ENCODE data around the gene KIF6. TPM values are rescaled to one million over a fixed set of nuclear protein-coding genes. Genes with fewer than 3 reads are reported as not detected.

The KIF6 gene
- total RNA-seq, 1 donor from 2014 or later, result 0.33 TPM

DNA sequence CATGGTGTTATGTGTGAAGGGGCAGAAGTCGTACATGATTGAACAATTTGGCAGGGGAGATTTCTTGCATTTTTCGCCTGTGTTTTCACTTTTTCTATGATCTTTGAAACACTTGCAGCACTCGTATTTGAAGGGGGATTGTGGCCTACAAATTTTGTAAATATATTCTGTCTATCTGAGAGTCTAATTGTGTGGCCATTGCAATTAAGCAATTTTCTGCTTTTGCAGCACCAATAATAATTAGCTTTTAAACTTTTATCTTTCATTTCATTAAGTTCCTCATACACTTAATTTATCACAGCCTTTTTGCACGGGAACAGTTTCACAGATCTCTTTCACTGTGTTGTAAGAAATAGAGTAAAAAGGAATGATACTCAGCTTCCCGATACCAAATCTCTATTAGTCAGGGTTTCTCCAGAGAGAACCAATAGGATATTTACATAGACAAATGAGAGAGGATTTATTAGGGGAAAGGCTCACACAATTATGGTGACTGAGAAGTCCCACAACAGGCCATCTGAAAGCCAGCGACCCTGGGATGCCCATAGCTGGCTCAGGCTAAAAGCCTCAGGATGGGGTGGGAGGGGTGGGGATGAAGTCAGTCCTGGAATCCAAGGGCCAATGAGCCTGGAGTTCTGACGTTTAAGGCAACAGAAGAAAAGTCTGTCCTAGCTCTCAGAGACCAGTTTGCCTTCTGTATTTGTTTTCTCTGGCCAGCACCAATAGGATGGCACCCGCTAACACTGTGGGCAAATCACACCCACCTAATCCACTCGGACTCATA is 58.3 kb downstream of the KIF6 start:
- H3K27ac Mint-ChIP-seq, result no peak overlapping the region
- H3K4me1 Mint-ChIP-seq, result no peaks in the 10 kb centered on the region
- DNase-seq, result no peak
- no peak overlapping the region for H3K4me3 Mint-ChIP-seq
- intact Hi-C loops (cut with micrococcal nuclease), result no loop called here
- H3K27me3 Mint-ChIP-seq, result peaks cover 2% of the 10 kb centered on the region
- no peaks in the 10 kb centered on the region for H3K9me3 Mint-ChIP-seq
- H3K36me3 Mint-ChIP-seq (ENCODE audit: low read depth), result no peaks in the 10 kb centered on the region

DNA sequence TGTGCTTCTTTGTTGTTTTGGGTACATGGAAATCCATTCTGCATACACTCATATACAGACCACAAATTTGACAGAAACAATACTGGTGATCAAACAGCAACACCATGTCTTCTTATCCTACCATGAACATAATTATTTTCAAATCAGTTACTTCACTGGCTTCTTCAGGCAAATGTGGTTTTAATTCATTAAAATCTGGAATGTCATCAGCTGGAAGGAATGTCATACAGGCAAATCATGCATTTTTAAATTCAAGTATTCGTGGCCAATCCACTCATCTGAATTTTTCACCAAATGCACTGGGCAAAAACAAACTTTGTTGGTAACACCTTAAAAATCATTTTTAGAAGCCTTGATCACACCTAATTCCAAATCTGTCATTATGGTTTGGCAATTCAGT is 59.3 kb downstream of the KIF6 start:
- H3K27ac Mint-ChIP-seq, result no peak overlapping the region
- intact Hi-C loops (cut with micrococcal nuclease), result no loop called here
- no peaks in the 10 kb centered on the region for H3K36me3 Mint-ChIP-seq (ENCODE audit: low read depth)
- no peak overlapping the region for H3K4me3 Mint-ChIP-seq
- no peaks in the 10 kb centered on the region for H3K4me1 Mint-ChIP-seq
- H3K27me3 Mint-ChIP-seq, result peaks cover 2% of the 10 kb centered on the region
- no peaks in the 10 kb centered on the region for H3K9me3 Mint-ChIP-seq
- DNase-seq, result no peak

DNA sequence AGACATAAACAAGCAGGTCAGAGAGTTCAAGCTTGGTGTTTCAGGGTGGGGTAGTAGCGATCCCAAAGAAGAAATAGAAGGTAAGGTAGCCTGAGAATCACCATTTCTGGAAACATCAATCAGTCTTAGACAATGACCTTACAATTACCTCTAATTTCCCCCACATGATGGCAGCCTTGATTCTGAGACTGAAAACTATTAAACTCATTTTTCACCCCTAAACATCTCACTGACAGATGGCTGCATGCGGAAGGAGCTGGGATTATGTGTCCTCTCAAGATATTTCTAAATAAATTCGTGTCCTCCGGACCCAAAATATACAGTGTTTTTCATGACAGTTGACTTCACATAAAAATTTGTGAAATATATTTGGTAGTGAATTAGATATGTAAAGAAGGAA is 61.0 kb downstream of the KIF6 start:
- H3K4me1 Mint-ChIP-seq, result no peaks in the 10 kb centered on the region
- no peaks in the 10 kb centered on the region for H3K36me3 Mint-ChIP-seq (ENCODE audit: low read depth)
- peaks cover 2% of the 10 kb centered on the region for H3K27me3 Mint-ChIP-seq
- H3K4me3 Mint-ChIP-seq, result no peak overlapping the region
- intact Hi-C loops (cut with micrococcal nuclease), result no loop called here
- H3K27ac Mint-ChIP-seq, result no peak overlapping the region
- no peak for DNase-seq
- H3K9me3 Mint-ChIP-seq, result no peaks in the 10 kb centered on the region

DNA sequence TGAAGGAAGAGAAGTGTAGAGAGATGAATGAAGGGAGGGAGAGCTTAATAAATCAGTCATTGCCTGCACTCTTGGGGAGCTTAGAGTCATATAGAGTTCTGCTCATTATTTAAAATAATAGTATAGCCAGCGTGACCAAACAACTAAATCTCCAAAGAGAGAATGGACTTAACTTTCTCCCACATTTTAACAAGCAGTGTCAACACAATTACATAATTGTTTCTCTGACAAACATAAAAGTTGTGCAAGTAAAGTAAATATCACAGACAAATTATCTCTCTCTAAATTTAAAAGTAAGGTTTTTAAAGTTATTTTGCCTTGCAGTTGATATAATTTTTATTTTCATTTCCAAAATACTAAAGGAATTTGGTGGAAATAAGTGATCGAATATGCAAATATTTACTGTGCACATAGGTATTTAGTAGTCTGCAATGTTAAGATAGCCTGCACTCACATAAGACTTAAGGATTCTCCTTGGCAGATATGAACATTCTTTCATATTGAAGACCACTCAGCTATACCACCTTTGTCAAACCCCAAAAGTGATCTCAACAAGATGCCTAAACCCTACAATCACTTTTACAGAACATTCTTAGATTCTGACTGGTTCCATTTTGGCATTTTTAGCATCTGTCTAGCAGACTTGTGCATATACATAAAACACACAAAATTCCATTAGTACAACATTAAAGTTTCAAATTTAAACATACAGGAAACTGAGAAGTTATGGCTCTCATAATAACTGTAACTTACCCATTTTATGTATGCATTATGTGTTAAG is 67.7 kb downstream of the KIF6 start:
- no peaks in the 10 kb centered on the region for H3K9me3 Mint-ChIP-seq
- H3K4me3 Mint-ChIP-seq, result no peak overlapping the region
- H3K4me1 Mint-ChIP-seq, result no peaks in the 10 kb centered on the region
- DNase-seq, result no peak
- H3K27me3 Mint-ChIP-seq, result peaks cover 2% of the 10 kb centered on the region
- intact Hi-C loops (cut with micrococcal nuclease), result no loop called here
- no peak overlapping the region for H3K27ac Mint-ChIP-seq
- H3K36me3 Mint-ChIP-seq (ENCODE audit: low read depth), result no peaks in the 10 kb centered on the region

DNA sequence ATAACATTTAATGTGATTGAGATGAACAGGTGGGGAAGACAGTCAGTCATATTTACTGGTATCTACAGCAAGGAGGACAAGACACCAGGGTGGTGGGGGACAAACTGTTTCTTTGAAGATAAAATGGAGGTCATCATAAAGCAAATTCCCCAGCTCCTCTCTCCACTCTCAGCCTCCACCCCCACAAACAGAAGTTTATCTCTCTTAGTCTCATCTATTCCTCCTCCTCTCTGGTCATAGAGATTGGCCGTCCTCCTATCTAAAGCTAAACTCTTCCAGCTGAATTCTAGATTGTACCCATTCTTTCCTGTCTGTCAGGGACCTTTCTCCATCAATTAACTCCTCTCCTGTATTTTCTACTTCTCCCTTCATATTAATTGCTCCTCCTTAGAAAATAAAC is 71.1 kb downstream of the KIF6 start:
- no peak for DNase-seq
- H3K27me3 Mint-ChIP-seq, result peaks cover 4% of the 10 kb centered on the region
- H3K4me1 Mint-ChIP-seq, result no peaks in the 10 kb centered on the region
- H3K9me3 Mint-ChIP-seq, result no peaks in the 10 kb centered on the region
- intact Hi-C loops (cut with micrococcal nuclease), result no loop called here
- H3K4me3 Mint-ChIP-seq, result no peak overlapping the region
- H3K27ac Mint-ChIP-seq, result no peak overlapping the region
- H3K36me3 Mint-ChIP-seq (ENCODE audit: low read depth), result no peaks in the 10 kb centered on the region

DNA sequence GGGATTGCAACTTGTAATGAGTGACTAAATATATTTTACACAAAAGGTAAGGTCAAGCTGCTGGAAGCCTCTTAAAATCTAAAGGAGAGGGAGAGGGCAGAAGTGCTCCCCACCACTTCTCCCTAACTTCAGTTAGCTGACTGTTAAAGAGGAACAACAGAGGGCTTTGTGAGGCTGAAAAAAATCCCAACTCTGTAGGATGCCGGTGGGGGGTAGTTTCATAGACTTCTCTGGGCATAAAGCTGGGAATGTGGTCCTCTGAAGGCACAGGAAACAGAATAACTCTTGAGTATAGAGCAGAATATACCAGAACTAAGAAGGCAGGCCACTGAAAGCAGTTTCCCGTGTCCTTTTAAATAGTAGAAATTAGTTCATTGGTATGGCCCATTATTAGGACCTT is 71.6 kb downstream of the KIF6 start:
- Mint-ChIP-seq H3K36me3 (ENCODE audit: low read depth) (no peaks in the 10 kb centered on the region), H3K4me1 (no peaks in the 10 kb centered on the region), H3K4me3 (no peak overlapping the region), H3K27me3 (peaks cover 4% of the 10 kb centered on the region), H3K9me3 (no peaks in the 10 kb centered on the region), H3K27ac (no peak overlapping the region)
- intact Hi-C loops (cut with micrococcal nuclease), result no loop called here
- DNase-seq, result no peak

DNA sequence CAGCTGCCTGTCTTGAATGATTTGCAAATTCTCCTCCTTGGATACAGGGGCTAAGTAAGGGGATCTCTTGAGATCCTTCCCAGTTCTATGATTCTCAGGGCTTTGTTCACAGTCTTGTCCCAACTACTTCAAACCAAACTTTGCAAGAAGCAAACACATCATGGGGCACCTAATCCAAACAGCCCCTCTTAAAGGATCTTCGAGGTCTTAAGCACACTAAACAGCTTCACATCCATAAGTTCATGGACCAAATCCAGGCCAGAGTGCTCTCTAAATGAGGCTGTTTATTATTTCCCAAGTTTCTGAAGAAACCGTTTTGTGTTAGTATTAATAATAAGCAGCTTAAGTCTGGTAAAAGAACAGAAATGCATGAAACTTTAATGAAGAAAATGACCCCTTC is 75.2 kb downstream of the KIF6 start:
- H3K9me3 Mint-ChIP-seq, result no peaks in the 10 kb centered on the region
- peaks cover 4% of the 10 kb centered on the region for H3K27me3 Mint-ChIP-seq
- H3K4me1 Mint-ChIP-seq, result no peaks in the 10 kb centered on the region
- intact Hi-C loops (cut with micrococcal nuclease), result no loop called here
- no peak overlapping the region for H3K27ac Mint-ChIP-seq
- H3K36me3 Mint-ChIP-seq (ENCODE audit: low read depth), result no peaks in the 10 kb centered on the region
- no peak for DNase-seq
- no peak overlapping the region for H3K4me3 Mint-ChIP-seq

DNA sequence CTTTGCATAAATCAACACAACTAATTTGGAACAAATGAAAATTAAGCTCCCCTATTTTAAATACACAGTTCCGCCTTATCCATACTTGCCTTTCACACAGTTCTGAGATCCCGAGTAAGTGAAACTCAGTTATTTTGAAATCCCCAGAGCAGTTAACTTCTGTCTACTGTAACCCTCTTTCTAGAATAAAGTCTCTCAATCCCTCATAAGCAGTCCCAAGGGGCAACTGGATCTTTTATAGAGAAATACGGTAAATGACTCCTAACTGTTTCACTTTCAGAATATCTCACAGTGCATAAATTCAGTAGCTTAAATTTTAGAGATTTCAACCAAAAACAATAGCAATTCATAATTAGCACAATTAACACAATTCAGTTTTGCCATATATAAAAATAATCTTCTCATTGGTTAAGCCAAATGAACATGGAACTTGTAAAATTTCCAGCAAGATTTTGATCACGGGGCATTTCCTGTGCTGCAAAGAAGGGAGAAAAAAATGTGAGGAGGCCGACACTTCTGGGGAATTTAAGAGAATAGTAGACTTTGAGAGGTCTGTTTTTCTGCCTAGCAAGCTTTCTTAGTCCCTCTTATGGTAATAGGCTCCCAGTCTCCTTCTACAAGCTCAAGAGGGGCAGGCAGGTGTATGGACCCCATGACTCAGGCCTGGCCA is 78.3 kb downstream of the KIF6 start:
- Mint-ChIP-seq H3K27me3 (peaks cover 6% of the 10 kb centered on the region), H3K36me3 (ENCODE audit: low read depth) (no peaks in the 10 kb centered on the region), H3K4me1 (no peaks in the 10 kb centered on the region), H3K9me3 (no peaks in the 10 kb centered on the region), H3K4me3 (no peak overlapping the region), H3K27ac (no peak overlapping the region)
- intact Hi-C loops (cut with micrococcal nuclease), result no loop called here
- no peak for DNase-seq

DNA sequence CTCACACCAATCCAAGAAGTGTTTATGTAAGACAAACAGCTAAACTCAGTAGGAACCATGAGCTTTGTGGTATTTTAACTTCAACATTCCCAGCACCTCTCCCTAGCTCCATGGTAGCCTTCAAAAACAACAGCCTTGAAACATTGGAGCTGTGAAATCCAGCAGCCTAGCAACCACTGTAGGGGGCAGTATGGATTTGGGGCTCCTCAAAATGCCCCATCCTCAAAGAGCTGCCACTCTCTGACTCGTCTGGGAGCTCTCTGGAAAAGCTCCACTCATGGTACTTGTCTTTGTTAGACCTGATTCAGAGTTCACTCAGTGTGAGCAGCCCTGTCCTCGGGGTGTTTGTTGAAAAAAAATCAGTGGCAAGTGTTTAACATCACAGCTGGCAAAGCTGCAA is 82.9 kb downstream of the KIF6 start:
- Mint-ChIP-seq H3K36me3 (ENCODE audit: low read depth) (no peaks in the 10 kb centered on the region), H3K4me3 (no peak overlapping the region), H3K27me3 (peaks cover 5% of the 10 kb centered on the region), H3K4me1 (no peaks in the 10 kb centered on the region), H3K9me3 (no peaks in the 10 kb centered on the region), H3K27ac (no peak overlapping the region)
- DNase-seq, result no peak
- intact Hi-C loops (cut with micrococcal nuclease), result no loop called here

DNA sequence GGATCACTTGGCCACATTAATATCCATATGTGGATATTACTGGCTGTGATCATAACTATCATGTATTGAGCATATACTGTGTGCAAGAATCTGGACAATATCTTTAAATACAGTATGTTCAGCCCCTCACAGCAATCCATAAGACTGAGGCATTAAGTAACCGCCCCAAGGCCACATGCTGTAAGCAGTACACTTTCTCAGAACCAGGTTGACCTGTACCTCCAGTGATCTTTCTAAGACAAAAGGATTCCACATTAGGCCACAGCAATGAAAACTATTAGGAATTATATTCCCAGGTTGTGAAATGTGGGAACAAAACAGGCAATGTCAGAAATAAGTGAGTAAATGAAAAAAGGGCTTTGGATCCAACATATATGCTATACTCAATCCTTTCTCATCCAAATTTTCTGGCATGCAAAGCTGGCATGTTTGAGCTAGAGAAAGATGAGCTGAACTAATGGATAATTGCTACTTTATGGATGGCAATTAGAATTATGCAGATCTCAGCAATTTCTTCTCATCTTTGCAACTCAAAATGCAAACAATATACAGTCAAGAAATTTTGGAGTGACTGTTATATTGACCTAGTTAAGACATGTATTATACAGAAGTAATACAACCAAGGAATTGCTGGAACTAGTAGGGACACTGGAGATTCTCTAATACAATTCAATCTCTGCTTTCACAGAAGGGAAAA is 86.9 kb downstream of the KIF6 start:
- Mint-ChIP-seq H3K9me3 (no peaks in the 10 kb centered on the region), H3K4me1 (no peaks in the 10 kb centered on the region), H3K27ac (no peak overlapping the region), H3K4me3 (no peak overlapping the region), H3K27me3 (peaks cover 5% of the 10 kb centered on the region), H3K36me3 (ENCODE audit: low read depth) (no peaks in the 10 kb centered on the region)
- intact Hi-C loops (cut with micrococcal nuclease), result no loop called here
- no peak for DNase-seq

DNA sequence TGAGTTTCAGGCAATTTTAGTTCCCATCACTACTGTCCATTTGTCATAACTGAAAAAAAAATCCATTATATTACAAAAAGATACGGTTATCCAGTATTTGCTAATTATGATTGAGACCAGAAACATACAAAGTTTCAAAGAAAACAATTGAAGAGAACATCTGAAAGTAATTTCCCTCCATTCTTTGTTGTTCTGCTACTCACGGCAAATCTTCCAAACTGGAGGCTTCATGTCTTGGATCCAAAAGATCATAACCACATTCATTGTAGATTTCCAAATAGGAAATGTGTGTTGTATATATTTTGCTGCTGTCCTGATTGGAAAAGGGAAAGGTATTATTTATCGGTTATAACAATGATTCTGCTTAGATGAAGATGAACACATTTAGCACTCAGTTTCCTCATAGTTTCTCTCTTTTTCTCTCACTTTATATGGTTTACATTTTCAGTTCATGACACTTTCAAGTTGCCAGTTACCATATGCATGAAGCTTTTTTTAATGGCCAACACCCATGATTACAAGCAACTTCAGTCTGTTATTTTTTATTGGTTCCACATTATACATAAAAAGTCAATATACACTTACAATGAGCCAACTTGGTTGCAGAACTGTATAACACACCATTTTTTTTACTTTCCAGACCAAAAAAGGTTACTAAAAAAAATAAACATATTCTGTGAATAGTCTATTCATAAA is 90.4 kb downstream of the KIF6 start:
- Mint-ChIP-seq H3K27me3 (peaks cover 7% of the 10 kb centered on the region), H3K9me3 (no peaks in the 10 kb centered on the region), H3K4me1 (no peaks in the 10 kb centered on the region), H3K27ac (no peak overlapping the region), H3K36me3 (ENCODE audit: low read depth) (no peaks in the 10 kb centered on the region), H3K4me3 (no peak overlapping the region)
- DNase-seq, result no peak
- intact Hi-C loops (cut with micrococcal nuclease), result no loop called here

DNA sequence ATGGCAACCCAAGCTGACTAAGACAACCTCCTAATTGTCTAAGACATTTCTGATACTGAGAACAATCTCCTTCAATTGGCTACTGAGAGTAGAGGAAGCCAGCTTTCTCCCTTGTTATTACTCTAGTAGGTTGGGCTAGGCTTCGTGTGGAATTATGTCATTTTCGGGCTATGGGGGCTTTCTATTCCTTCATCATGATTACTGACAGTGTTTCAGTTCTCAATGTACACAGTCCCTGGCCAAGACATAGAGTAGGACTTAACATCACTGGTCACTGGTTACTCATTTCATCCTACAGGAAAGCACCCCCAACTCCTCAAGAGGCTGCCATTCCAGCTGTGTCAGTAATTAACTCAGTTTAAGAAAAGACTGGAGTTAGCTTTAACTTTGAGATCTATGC is 100.0 kb downstream of the KIF6 start:
- intact Hi-C loops (cut with micrococcal nuclease), result no loop called here
- H3K36me3 Mint-ChIP-seq (ENCODE audit: low read depth), result no peaks in the 10 kb centered on the region

DNA sequence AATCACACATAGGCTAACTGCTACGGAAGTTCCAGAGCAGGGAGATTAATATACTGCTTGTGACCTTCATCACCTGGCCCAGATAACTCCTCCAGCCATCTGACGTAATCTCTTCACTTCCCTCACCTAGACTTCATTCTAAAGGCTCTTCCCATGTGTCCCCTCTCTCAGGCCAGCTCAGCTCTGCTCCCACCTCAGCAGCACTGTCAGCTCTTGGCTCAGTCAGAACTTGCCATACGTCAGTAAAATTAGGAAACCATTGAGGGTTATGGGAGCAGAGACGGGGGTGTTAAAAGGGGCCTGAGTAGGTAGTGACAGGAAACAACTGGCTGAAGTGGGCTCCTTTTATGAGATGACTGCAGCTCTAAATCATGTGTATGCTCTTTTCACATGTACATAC is 101.5 kb downstream of the KIF6 start:
- H3K36me3 Mint-ChIP-seq (ENCODE audit: low read depth), result no peaks in the 10 kb centered on the region
- DNase-seq, result no peak
- intact Hi-C loops (cut with micrococcal nuclease), result no loop called here
- peaks cover 10% of the 10 kb centered on the region for H3K27me3 Mint-ChIP-seq
- no peaks in the 10 kb centered on the region for H3K9me3 Mint-ChIP-seq
- no peak overlapping the region for H3K27ac Mint-ChIP-seq
- H3K4me1 Mint-ChIP-seq, result no peaks in the 10 kb centered on the region
- H3K4me3 Mint-ChIP-seq, result no peak overlapping the region

More for the DNA sequence above, 100.0 kb downstream of the KIF6 start:
- H3K27ac Mint-ChIP-seq, result no peak overlapping the region
- peaks cover 14% of the 10 kb centered on the region for H3K27me3 Mint-ChIP-seq
- H3K4me3 Mint-ChIP-seq, result no peak overlapping the region
- H3K4me1 Mint-ChIP-seq, result no peaks in the 10 kb centered on the region
- no peak for DNase-seq
- H3K9me3 Mint-ChIP-seq, result no peaks in the 10 kb centered on the region
